ENCODE data around the gene NOSTRIN.
"Not testable (repeated sequence)": the region's sequence is repeated elsewhere in the genome, so short reads cannot be mapped to it uniquely, and the experiment has no call there.

Gene NOSTRIN

DNA sequence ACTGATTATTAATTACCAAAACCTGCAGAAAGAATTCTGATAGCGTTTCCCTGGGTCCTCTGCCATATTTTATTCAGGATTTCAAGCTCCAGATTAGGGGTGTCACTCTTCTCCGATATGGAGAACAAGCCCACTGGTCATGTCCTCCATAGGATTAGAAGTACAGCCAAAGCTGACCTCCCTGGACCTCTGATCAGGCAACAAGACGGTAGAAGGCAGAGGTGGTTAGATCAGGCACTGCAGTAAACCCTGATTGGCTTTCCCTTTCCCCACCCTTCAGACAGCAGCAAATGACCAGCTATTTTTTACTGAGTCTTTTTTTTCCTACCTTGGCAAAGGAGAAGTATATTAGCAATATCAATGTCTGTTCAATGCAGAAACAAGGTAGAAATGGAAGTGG, 50.0 kb downstream of the NOSTRIN start:
- TF ChIP-seq, protein P1, sequence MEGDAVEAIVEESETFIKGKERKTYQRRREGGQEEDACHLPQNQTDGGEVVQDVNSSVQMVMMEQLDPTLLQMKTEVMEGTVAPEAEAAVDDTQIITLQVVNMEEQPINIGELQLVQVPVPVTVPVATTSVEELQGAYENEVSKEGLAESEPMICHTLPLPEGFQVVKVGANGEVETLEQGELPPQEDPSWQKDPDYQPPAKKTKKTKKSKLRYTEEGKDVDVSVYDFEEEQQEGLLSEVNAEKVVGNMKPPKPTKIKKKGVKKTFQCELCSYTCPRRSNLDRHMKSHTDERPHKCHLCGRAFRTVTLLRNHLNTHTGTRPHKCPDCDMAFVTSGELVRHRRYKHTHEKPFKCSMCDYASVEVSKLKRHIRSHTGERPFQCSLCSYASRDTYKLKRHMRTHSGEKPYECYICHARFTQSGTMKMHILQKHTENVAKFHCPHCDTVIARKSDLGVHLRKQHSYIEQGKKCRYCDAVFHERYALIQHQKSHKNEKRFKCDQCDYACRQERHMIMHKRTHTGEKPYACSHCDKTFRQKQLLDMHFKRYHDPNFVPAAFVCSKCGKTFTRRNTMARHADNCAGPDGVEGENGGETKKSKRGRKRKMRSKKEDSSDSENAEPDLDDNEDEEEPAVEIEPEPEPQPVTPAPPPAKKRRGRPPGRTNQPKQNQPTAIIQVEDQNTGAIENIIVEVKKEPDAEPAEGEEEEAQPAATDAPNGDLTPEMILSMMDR (conservative IDR thresholded peaks at IDR 0.05; ENCODE audit: low read depth, low read length): no peak
- H3K4me3 ChIP-seq (ENCODE audit: low read depth, low read length): no peak overlapping the region

GRCh38 chr2:168853471-168853870, 51.0 kb downstream of the NOSTRIN start:
- TF ChIP-seq, protein P1 (conservative IDR thresholded peaks at IDR 0.05; ENCODE audit: low read depth, low read length): no peak
- H3K4me3 ChIP-seq (ENCODE audit: low read depth, low read length): no peak overlapping the region
- DNase-seq (ENCODE audit: low read depth): no peak

More for the DNA sequence above, 50.0 kb downstream of the NOSTRIN start:
- DNase-seq (ENCODE audit: low read depth): no peak

- no peak overlapping the region for H3K4me3 ChIP-seq (ENCODE audit: low read depth, low read length)
- TF ChIP-seq, protein P1 (conservative IDR thresholded peaks at IDR 0.05; ENCODE audit: low read depth, low read length): no peak
- no peak for DNase-seq (ENCODE audit: low read depth)
Measured at GRCh38 chr2:168854651-168855050, 52.2 kb downstream of the NOSTRIN start.

- H3K4me3 ChIP-seq (ENCODE audit: low read depth, low read length): no peak overlapping the region
- TF ChIP-seq, protein P1 (conservative IDR thresholded peaks at IDR 0.05; ENCODE audit: low read depth, low read length): no peak
- DNase-seq (ENCODE audit: low read depth): no peak
Measured at GRCh38 chr2:168855601-168856000, 53.2 kb downstream of the NOSTRIN start.

DNA sequence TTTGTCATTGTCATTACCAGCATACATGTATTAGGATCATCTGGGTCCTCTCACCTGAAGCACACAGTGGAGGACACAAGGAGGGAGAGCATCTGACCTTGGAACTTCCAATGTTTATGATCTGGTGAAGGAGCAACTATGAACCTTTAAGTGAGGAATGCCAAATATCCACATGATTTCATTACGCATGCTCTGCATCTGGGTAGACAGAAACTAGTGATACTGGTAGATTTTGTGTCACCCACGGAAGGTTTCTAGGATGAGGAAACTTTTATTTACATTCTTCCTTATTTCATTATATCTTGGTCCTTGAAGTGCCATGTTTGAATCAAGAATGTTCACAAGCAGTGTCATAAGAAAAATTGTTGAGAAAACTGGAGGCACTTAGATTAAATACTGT, 55.7 kb downstream of the NOSTRIN start:
- peak; percentile 24 for DNase-seq (ENCODE audit: low read depth)
- TF ChIP-seq, protein P1 (conservative IDR thresholded peaks at IDR 0.05; ENCODE audit: low read depth, low read length): no peak

GRCh38 chr2:168867164-168867563, 64.7 kb downstream of the NOSTRIN start:
- H3K4me3 ChIP-seq (ENCODE audit: low read depth, low read length); DNase-seq (ENCODE audit: low read depth): not testable (repeated sequence)

More for the DNA sequence above, 55.7 kb downstream of the NOSTRIN start:
- no peak overlapping the region for H3K4me3 ChIP-seq (ENCODE audit: low read depth, low read length)

- DNase-seq (ENCODE audit: low read depth): not testable (repeated sequence)
Measured at GRCh38 chr2:168870369-168870768, 67.9 kb downstream of the NOSTRIN start.

GRCh38 chr2:168870824-168871223, 68.4 kb downstream of the NOSTRIN start:
- not testable (repeated sequence) for H3K4me3 ChIP-seq (ENCODE audit: low read depth, low read length); DNase-seq (ENCODE audit: low read depth)

More at GRCh38 chr2:168870369-168870768, 67.9 kb downstream of the NOSTRIN start:
- H3K4me3 ChIP-seq (ENCODE audit: low read depth, low read length): not testable (repeated sequence)

Data from choroid plexus epithelial cell (primary cell).